Measurements from ENCODE around the gene SSC5D. TPM values are rescaled to one million over a fixed set of nuclear protein-coding genes. Genes with fewer than 3 reads are reported as not detected.
A peak's percentile ranks its signal among the peaks of the same experiment; 100 is the strongest.

Gene SSC5D
- total RNA-seq, 1 donor from 2014 or later = 13.5 TPM

DNA sequence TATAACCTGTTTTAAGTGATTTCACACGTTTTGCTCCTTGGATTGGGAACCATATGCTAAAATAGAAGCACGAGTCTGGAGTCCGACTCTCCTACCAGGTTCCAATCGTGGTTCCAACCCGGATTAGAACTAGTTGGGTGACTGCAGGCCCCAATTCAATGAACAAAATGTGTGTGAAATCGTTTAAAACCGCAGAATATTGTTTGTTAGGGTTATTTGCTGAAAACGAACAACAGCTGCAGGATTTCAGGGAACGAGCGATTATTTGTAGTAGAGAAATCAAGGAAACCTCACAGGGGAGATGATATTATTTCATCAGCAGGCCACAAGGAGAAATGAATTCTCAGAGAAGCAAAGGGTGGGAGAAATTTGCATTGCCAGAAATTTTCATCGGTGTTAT is 16.7 kb downstream of the SSC5D start:
- intact Hi-C loops (cut with DNase I) = loop anchor here (5.0 to 10.0 kb wide), 3 partner anchors 38 to 360 kb away; partner anchors contain the start of gene TNNT1
- Histone ChIP-seq H3K9me3 (no peaks in the 10 kb centered on the region), H3K27ac (no peak overlapping the region), H3K4me1 (peaks cover 10% of the 10 kb centered on the region), H3K36me3 (peaks cover 0 to 5% of the 10 kb centered on the region in 2 donors), H3K27me3 (no peaks in the 10 kb centered on the region), H3K4me3 (no peak overlapping the region)
- DNase-seq (ENCODE audit: extremely low spot score in 2 of 2) = no peak
- TF ChIP-seq, protein P1, sequence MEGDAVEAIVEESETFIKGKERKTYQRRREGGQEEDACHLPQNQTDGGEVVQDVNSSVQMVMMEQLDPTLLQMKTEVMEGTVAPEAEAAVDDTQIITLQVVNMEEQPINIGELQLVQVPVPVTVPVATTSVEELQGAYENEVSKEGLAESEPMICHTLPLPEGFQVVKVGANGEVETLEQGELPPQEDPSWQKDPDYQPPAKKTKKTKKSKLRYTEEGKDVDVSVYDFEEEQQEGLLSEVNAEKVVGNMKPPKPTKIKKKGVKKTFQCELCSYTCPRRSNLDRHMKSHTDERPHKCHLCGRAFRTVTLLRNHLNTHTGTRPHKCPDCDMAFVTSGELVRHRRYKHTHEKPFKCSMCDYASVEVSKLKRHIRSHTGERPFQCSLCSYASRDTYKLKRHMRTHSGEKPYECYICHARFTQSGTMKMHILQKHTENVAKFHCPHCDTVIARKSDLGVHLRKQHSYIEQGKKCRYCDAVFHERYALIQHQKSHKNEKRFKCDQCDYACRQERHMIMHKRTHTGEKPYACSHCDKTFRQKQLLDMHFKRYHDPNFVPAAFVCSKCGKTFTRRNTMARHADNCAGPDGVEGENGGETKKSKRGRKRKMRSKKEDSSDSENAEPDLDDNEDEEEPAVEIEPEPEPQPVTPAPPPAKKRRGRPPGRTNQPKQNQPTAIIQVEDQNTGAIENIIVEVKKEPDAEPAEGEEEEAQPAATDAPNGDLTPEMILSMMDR (IDR thresholded peaks at IDR 0.05) = no peak
- no peak for TF ChIP-seq POLR2AphosphoS5 (IDR thresholded peaks at IDR 0.05; ENCODE audit: insufficient read depth in 1 of 2, low read depth in 1 of 2)
- TF ChIP-seq POLR2A (IDR thresholded peaks at IDR 0.05) = no peak

DNA sequence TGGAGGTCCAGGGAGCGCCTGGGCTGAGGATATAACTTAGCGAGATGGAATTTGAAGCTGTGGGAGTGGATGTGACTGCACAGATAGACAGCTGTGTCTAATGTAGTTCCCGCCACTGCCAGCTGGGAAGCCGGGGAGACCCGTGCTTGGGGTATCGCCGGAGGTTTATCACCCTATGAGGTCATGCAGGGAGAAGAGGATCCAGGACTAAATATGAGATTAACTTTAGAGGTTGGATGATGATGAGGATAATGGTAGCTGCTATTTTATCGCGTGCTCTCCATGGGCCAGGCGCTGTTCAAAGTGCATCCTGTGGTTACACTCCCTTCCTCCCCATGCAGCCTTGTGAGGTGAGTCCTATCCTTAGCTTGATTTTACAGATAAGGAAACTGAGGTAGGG is 19.9 kb downstream of the SSC5D start:
- H3K36me3 ChIP-seq = no peaks in the 10 kb centered on the region
- H3K27ac ChIP-seq = no peak overlapping the region
- no peak for DNase-seq (ENCODE audit: extremely low spot score in 2 of 2)
- H3K4me3 ChIP-seq = no peak overlapping the region
- H3K27me3 ChIP-seq = no peaks in the 10 kb centered on the region
- no peaks in the 10 kb centered on the region for H3K9me3 ChIP-seq
- H3K4me1 ChIP-seq = peaks cover 10% of the 10 kb centered on the region
- TF ChIP-seq, protein P1 (IDR thresholded peaks at IDR 0.05) = no peak
- TF ChIP-seq POLR2AphosphoS5 (IDR thresholded peaks at IDR 0.05; ENCODE audit: insufficient read depth in 1 of 2, low read depth in 1 of 2) (no peak), POLR2A (IDR thresholded peaks at IDR 0.05) (no peak)
- intact Hi-C loops (cut with DNase I) = loop anchor here (10.0 kb wide), 2 partner anchors 203 to 363 kb away; partner anchors contain the start of gene TNNT1

DNA sequence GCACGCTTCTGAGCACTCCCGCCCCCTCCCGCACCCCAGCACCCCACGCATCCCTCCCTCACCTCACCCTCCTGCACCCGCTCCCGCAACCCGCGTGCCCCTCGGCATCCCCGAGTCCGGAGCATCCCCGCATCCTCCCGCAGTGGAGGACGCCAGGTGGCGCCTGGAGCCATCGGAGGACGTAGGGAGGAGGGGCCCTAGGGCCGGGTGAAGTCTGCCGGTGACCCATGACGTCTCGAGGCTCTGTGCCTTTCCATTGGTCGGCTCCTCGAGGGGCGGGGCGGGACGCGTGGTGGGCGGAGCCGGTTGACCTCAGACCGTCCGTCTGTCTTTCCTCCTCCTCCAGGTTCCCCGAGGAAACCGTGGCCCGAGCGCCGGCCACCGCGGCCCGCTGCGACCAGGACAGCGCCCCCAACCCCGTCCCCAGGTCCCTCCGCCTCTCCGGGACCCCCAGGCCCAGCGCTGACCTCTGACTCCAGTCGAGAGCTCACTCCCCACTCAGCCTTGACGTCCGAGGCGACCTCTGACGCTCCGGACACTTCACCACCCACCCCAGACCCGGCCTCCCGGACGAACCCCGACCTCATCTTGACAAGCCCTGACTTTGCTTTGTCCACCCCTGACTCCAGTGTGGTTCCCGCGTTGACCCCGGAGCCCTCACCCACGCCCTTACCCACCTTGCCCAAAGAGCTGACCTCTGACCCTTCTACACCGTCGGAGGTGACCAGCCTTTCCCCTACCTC is 28.8 kb downstream of the SSC5D start:
- no peaks in the 10 kb centered on the region for H3K27me3 ChIP-seq
- H3K4me1 ChIP-seq = peaks cover 17% of the 10 kb centered on the region
- H3K36me3 ChIP-seq = peaks cover 0 to 4% of the 10 kb centered on the region in 2 donors
- TF ChIP-seq POLR2AphosphoS5 (IDR thresholded peaks at IDR 0.05; ENCODE audit: insufficient read depth in 1 of 2, low read depth in 1 of 2) (peak; percentile 64 to 66), POLR2A (IDR thresholded peaks at IDR 0.05) (no peak)
- TF ChIP-seq, protein P1 (IDR thresholded peaks at IDR 0.05) = peak; percentile 63 to 82 (median 79)
- peak in 1 of 2 donors; percentile 94 for DNase-seq (ENCODE audit: extremely low spot score in 2 of 2)
- H3K9me3 ChIP-seq = no peaks in the 10 kb centered on the region
- intact Hi-C loops (cut with DNase I) = no loop called here
- peak overlapping the region; percentile 85 for H3K27ac ChIP-seq
- H3K4me3 ChIP-seq = peak overlapping the region; percentile 44 to 55

DNA sequence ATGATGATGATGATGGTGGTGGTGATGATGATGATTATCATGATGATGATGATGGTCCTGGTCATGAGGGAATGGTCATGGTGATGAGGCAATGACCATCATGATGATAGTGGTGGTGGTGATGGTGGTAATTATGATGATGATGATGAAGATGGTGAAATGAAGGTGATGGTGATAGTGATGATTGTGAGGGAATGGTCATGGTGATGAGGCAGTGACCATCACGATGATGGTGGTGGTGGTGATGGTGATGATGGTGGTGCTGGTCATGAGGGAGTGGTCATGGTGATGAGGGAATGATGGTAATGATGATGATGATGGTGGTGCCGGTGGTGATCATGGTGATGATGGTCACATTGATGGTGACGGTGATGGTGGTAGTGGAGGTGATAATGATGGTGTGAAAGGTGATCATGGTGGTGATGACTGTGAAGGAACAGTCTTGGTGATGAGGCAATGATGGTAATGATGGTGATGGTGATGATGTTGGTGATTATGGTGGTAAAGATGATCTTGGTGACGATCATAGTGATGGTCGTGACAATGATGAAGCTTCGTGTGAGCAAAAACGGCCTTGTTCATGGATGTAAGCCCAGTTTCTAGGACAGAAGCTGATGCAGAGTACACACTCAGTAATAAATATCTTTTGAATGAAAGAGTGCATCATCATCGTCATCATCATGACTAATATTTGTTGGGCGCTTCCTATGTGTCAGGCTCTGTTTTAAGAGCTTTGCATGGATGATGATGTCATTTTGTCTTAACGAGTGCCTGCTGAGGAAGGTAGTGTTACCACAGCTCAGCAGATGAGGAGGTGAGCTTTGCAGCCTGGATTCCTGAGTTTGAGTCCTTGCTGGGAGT is 31.4 kb downstream of the SSC5D start:
- no peak for DNase-seq (ENCODE audit: extremely low spot score in 2 of 2)
- no peaks in the 10 kb centered on the region for H3K27me3 ChIP-seq
- TF ChIP-seq POLR2A (IDR thresholded peaks at IDR 0.05) = no peak
- TF ChIP-seq, protein P1 (IDR thresholded peaks at IDR 0.05) = no peak
- TF ChIP-seq POLR2AphosphoS5 (IDR thresholded peaks at IDR 0.05; ENCODE audit: insufficient read depth in 1 of 2, low read depth in 1 of 2) = no peak
- intact Hi-C loops (cut with DNase I) = no loop called here
- peaks cover 0 to 3% of the 10 kb centered on the region in 2 donors for H3K36me3 ChIP-seq
- H3K4me1 ChIP-seq = peaks cover 17% of the 10 kb centered on the region
- no peak overlapping the region for H3K27ac ChIP-seq
- H3K9me3 ChIP-seq = no peaks in the 10 kb centered on the region
- no peak overlapping the region for H3K4me3 ChIP-seq

Measured in vagina (tissue), 2 donors.